Measurements from ENCODE around the gene CCK.

DNA sequence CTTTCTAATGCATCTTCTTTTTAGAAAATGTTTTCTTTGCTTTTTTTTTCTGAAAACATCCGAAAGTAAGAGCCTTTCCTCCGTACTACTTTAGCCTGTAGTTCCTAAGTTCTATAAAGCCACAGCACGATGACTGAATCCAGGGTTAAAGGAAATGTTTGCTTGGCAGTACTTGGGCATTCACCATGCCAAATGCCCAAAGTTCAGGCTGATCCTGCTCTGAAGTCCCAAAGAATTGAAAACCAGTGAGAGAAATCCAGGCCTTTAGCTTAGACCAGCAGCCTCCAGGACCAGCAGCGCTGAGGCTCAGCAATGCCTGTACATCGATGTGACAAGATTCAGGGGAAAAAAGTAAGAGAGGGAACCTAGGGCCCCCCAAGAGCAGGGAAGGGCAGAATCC, 35.1 kb downstream of the CCK start:
- TF ChIP-seq CTCF (IDR thresholded peaks at IDR 0.05) (no peak), POLR2A (IDR thresholded peaks at IDR 0.05) (no peak)
